NCI-H128 (cell line): Measurements from ENCODE around the gene KCNT2.

ENCODE experiments used
- DNase-seq: peaks from one replicate; lab custom pipeline; 2025; ENCODE audit not compliant: unreplicated experiment; lab: John Stamatoyannopoulos, UW

The KCNT2 gene

DNA sequence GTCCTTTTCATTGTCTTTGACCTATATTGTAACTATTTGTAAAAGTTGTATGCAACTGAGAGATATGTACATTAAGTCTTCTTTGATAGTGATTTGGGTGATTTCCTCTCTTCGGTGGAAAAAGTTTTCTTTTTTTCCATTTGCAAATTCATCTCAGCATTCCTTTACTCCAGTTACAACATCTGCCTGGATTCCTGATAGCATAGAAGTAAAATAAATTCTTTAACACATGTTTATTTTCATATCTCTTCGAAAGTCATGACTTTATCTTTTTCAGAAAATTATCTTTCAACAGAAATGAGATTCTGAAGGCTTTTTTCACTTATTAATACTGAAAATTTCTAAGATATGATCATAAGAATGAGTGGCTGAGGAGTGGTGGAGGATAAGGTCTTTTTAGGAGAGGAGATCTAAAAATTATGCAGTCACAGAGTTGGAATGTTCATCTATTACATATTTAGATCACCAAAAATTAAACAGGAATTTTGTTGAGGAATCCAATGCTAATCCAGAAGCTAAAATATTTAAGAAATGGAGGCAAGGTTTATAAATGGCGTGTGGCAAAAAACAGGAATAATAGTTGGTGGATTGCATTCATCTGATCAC, 400.5 kb downstream of the KCNT2 start:
- no peak for DNase-seq

DNA sequence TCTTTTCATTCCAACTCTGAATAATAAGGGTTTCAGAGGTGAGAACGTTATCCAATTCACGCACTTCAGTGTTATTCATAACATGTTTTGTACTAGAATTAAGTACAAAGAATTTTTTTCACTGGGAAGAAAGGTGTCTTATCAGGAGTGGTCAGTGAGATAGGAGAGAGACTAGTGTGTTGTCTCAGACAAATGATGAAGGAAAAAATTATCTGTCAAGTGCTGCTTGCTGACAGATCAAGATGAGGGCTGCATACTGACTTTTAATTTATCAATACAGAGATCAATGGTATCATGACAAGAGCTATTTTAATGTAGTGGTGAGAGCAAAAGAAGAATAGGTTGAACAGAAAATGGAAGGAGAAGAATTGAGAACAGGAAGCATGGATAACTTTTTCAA, 402.4 kb downstream of the KCNT2 start:
- no peak for DNase-seq

GRCh38 chr1:196196486-196196885, 411.8 kb downstream of the KCNT2 start:
- DNase-seq, result no peak

GRCh38 chr1:196193896-196194559, 414.2 kb downstream of the KCNT2 start:
- DNase-seq, result no peak

DNA sequence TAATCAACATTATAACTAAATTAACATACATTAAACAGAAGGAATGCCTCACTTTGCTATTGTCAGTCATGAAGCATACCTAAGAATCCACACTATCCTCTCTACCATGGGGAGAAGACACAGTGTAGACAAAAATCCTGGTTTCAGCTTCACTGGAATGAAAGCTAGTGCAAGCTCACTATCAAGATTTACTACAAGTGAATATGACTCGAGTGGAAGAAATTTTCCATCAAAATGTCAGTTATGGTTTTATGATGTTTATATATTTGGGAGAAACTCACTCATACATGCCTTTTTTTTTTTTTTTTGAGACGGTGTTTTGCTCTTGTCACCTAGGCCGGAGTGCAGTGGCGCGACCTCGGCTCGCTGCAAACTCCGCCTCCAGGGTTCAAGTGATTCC, 424.3 kb downstream of the KCNT2 start:
- no peak for DNase-seq

- no peak for DNase-seq
These were observed 426.7 kb downstream of the KCNT2 start for GRCh38 chr1:196181594-196181878.

GRCh38 chr1:196180847-196181593, 427.2 kb downstream of the KCNT2 start:
- DNase-seq, result no peak

DNA sequence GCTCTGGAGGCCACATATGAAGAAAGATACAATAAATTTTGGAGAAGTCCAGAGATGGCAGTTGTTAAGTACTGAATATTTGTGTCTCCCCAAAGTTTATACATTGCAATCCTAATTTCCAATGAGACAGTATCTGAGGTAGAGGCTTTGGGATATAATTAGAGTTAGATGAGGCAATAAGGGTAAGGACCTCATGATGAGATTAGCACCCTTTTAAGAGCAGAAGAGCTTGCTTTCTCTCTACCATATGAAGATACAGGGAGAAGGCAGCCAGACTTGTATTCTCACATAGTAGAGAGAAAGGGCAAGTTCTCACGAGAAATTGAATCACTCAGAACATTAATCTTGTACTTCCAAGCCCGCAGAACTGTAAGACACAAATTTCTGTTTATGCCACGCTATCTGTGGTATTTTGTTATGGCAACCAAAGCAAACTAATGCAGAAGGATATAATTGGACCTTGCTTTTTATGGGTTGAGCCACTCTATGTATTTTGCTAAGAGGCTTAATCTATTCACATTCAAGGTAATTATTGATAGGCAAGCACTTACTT, 430.1 kb downstream of the KCNT2 start:
- DNase-seq, result no peak
